ENCODE results near the gene RIT2.

The RIT2 gene

DNA sequence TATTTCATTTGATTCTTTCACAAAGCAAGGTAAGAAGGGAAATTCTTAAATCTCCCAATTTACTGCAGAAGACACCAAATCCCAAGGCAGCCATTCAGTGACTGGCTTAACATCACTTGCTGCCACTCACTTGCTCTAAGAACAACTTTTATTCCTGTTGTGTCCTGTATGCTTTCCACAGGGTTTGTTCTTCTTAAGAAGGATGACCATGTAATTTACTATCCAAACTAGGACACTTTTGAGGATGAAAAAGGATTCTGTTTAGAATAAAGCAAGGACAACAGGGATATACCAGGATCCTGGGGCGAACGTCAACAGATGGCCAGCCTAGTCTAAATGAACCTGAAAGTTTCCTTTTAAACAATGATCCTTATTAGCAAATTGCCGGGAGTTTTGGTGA is 34.8 kb downstream of the RIT2 start:
- no peak for DNase-seq (ENCODE audit: low read depth)

DNA sequence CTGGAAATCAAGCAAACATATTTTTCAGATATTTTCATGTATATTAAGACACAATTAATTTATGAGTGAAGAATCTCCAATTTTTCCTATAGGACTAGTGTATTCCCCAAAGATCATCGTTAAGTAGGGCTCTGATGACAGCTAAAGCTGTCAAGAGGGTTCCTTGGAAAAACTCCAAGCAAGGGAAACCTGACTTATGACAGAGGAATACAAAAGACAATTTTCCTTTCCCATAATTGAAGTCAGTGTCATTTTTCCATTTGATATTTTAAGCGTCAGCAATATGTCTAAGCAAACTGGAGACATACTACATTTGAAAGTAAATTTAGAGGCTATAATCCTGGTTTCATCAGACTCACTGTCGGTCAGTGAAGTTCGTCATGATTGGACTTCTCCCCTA is 36.1 kb downstream of the RIT2 start:
- no peak for DNase-seq (ENCODE audit: low read depth)

DNA sequence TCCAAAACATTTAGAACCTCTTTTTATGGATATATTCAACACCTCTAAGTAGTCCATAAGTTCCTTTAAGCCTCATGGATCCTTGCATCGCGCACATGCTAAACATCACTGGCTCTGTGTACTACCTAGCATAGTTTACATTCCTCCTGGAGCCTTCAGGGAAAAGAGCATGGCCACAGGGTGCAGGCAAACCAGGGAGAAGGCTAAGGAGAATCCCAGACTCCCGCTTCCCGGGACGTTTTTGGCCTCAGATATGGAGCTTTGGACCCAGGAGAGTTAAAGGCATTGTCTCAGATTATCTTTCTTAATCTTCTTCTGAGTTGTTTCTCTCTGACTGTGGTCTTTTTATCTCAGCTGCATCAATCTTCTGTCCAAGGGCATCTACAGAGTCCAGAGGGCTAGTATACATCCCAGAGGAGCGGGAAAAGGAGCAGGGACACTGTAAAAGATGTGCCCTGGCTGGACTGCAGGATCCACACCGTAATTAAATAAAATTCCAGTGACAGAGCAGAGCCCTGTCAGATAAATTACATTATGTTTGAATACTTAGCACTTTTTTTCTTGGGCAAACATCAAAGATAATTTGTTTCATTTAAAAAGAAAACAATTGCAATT is 36.9 kb downstream of the RIT2 start:
- no peak for DNase-seq (ENCODE audit: low read depth)

DNA sequence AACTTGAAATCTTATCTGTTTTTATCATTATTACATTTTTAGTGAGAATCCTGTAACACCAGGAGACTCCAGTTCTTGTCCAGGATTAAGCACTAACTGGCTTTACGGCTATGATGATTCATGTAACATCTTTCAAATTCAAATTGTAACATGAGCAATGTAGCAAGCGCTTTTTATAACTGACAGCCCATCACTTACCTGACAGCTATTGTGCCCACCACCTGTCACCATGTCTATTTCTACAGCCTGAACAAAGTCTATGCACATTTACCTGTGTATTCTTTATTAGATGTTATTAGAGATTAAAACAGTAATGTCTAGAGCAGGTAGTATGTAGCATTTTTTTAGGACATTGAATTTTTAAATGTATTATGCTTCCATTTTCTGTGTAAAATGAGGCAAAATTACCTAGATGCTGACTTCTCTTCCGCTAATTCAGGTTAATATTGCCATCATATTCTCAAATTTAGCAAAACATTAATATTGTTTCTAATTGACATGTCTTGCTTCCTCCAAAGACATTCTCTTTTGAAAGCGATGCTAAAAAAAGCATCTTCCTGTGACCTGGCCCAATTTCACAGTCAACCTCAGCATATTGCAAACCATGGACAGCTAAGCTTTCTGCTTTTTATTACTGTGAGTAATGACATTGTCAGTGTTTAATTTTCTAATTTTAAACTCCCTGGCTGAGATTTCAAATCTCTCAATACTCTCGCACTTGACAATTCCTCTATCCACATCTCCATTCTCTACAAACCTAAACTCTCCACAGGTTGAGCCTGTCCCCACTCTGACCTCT is 37.8 kb downstream of the RIT2 start:
- DNase-seq (ENCODE audit: low read depth): no peak

DNA sequence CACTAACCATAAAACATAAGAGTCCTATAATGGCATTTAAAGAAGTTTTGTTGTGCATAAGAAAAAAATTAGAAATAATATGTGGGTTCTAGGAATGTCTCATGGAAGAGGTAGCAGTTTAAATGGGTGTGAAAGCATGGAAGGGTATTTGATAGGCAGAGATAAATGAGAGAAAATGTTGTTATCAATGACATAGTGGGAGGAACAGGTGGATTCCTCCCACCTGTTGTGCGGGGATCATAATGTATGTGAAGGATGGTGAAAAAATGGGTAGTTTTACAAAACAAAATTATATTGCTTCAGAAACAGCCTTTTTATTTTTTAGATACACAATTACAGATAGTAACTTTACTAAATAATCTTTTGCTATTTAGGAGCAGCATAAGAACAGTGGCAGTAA is 41.7 kb downstream of the RIT2 start:
- no peak for DNase-seq (ENCODE audit: low read depth)

DNA sequence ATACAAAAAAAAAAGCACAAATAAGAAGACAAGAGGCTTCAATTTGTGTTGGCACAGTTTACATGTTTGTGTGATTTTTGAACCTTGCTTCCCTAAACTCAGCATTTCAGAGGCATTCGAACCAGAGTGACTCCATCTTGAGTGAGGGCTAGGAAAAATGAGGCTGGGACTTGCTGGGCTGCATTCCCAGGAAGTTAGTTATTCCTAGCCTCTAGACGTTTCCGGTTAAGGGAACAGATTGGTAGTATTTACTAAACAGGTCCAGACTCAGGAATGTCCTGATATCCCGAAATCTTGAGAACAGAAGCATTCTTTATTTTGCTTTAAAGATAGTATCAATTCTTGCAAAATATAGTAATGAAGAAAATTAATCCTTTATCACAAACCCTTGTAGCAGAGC is 46.7 kb downstream of the RIT2 start:
- no peak for DNase-seq (ENCODE audit: low read depth)

DNA sequence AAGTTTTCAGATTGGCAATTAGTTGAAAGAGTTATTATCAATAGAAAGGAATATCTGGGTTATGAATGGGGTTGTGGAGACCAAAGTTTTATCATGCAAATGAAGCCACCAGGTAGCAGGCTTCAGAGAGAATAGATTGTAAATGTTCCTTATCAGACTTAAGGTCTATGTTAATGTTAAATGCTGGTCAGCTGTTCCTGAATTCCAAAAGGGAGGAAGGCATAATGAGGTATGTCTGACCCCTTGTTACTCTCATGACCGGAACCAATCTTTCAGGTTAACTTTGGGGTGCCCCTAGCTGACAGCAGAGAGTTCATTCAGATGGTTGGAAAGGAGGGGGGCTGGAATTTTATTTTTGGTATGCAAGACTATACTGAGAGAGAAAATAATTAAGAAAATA is 47.9 kb downstream of the RIT2 start:
- no peak for DNase-seq (ENCODE audit: low read depth)

DNA sequence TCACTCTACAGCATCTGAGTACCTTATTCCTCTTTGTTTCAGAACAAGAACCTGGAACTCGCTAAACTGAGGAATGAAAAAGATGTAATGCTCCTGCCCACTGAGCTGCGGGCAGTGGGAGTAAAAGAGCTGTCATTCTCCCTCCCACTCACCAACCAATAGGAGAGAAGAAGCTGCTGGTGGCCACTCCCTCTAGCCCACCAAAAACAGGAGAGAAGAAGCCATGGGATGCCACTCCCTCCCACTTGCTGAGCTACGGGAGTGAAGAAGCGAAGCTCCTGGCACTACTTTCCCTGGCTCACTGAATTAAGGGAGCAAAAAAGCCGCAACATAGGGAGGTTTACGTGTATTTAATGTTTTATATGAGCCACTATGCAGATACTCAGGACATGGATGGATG is 53.7 kb downstream of the RIT2 start:
- no peak for DNase-seq (ENCODE audit: low read depth)

DNA sequence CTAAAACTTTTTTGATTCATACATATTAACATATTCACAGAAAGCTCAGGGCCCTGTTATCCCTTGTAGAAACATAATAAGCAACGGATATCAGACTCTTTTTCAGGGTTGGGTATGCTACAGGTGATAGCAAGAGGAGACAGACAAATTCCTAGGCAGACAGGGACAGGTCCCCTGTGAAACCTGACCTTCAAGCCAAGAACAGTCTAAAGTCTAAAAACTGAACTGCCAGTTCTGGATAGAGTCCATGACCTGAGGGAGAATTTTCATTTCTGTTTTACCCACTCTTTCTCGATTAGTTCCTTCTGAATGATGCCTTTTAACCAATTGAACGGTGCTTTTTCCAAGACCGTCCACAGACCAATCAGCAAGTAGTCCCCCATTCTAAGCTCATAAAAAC is 54.2 kb downstream of the RIT2 start:
- no peak for DNase-seq (ENCODE audit: low read depth)

DNA sequence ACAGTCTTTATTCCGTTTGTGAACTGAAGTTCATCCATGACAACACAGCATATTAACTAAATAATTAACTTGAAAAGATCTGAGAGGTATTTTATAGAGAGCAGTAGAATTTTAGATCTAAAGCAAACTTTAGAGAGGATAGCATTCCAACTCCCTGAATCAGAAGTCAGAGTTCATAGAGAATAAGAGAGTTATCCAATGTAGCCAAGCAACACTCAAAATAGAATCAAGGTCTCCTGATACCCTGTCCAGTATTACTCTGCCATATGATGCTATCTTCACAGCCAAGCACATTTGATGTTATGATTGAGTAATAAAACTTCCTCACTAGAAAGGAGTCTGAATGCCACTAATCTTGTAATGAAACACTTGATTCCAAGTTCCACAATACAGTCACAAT is 55.5 kb downstream of the RIT2 start:
- peak; percentile 17 for DNase-seq (ENCODE audit: low read depth)

DNA sequence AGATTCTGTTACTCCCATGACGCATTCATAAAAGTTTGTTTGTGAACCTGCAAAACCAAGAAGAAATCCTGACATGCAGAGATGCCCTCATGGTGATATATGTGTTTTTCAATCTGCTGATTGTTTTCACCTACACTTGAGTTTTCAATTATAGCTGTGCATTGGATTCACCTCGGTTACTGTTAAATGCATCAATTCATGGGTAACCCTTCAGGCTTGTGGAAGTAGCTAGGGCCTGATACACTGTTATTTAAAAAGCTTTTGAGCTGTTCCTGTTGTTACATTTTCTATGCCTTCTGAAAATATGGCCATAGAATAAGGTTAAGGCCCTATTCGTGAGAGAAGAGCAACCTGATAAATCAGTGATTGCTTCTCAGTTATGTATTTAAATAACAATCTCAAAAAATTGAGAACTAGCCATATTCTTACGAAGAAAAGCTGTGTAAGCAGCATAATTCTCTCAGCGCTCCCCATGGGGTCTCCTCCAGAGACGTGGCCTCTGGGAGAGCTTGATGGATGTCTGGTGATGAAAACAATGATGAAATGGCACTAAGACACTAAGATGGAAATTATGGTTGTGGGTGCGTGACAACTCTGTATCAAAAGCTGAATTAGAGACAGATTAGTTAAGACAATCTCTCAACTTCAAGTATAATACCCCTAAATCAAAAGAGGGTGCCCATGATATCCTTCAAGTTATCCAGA is 60.5 kb downstream of the RIT2 start:
- no peak for DNase-seq (ENCODE audit: low read depth)

DNA sequence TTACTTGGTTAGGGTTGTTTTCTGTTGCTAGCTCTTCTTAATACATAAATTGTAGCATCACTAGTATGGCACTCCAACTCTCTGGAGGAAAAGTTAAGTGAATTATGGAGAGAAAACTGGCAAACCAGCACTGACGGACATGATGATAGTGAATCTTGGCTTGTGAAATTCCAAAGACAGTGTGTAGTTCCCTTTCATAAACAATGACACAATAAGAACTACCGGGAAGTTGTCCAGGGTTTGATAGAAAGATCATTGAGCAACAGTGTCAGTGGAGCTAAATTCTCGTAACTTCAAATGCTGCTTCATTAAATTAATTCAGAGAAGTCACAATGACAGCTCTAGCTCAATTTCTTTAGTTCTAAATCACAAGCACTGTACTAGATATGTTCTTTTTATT is 66.5 kb downstream of the RIT2 start:
- DNase-seq (ENCODE audit: low read depth): peak; percentile 76

DNA sequence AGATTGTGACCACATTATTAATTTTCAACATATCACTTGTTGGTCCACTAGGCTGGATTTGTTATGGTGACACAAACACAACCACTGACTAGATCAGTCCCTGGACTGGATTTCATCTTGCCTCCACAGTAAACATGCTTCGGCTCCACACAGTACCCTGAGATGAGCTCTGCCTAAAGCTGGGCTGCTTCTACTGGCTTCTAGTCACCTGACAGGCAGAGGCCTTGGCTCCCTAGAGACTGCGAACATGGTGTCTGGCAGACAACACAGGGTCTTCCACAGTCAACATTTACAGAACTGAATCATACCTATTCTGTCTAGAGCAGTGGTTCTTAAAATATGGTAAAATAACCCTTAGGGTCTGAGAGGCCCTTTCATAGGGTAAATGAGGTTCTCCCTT is 69.2 kb downstream of the RIT2 start:
- DNase-seq (ENCODE audit: low read depth): no peak

DNA sequence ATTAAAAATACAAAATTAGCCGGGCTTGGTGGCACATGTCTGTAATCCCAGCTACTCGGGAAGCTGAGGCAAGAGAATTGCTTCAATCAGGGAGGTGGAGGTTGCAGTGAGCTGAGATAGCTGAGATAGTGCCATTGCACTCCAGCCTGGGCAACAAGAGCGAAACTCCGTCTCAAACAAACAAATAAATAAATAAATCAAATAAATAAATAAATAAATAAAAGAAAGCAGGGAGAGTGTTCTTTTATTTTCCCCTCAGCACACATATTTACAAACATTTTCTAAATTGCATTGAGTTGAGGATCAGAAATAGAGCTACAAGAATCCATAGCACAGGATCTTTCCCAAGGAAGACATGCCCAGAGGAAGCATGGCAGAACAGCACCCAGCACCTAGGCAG is 71.9 kb downstream of the RIT2 start:
- no peak for DNase-seq (ENCODE audit: low read depth)

DNA sequence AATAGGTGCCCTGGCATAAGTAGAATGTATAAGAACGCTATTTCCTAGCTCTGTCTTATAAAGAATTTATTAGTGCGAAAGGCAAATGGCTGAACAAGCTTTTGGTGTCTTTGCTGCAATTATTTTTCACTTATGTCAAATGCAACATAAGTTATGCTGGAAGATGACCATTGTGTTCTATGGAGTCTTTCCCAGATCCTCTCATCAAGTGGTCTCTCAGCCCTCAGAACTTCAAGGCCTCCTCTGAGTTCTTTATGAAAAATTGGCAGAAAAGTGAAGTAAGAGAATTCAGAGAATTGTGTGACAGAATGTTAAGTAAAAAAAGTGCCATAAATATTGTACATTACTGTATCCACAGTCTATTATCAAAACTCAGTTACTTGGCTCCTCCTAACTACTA is 75.2 kb downstream of the RIT2 start:
- DNase-seq (ENCODE audit: low read depth): no peak

DNA sequence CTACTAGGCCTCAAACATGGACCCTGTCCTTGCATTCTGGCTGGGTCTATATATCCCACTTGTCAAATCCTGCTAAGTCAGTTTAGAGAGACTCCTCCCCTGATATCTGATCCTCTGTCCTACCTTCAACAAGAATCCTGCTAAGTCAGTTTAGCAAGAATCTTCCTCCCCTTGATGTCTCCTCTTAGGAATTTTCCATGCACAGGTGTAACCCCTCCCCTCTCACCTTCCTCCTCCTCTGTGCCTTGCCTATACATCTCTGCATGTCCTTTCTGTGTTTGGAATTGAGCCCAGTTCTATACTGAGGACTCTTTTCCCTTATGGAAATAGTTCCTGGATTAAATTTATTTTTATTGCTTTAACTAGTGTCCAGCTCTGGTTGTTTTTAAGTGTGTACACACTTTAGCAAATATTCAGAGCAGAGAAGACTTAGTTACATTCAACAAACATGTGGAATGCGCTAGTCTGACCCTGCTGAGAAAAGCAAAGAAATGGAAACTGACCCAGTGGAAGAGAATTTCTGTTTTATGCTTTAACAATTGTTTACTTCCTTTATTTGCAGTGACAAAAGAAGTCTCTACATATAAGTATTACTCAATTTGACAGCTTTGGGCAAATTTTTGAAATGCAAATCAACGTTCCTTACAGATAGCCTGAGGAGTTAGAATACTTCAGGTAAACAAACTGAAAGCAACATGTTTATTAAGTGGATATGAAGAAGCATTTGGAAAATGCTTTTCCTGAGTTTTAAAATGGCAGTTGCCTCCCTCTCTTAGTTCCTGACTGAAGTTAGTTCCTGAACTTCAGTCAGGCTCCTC is 80.6 kb downstream of the RIT2 start:
- no peak for DNase-seq (ENCODE audit: low read depth)

DNA sequence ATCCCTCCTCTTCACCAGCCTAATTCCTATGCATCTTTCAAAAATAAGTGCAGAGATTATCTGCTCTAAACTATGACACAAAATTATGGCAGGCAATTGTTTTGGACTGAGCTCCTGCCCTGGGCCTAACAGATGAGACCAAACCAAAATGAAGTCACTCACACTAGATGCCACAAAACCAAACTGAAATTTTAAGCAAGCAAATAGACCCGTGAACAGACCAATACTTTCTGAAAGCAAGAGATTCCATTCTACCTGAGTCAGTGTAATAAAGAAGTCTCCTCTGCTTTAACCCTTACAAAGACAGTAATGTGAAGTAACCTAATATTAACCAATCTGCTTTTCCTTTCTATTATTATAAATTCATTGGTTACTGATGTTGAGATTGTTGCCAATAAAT is 84.3 kb downstream of the RIT2 start:
- no peak for DNase-seq (ENCODE audit: low read depth)

DNA sequence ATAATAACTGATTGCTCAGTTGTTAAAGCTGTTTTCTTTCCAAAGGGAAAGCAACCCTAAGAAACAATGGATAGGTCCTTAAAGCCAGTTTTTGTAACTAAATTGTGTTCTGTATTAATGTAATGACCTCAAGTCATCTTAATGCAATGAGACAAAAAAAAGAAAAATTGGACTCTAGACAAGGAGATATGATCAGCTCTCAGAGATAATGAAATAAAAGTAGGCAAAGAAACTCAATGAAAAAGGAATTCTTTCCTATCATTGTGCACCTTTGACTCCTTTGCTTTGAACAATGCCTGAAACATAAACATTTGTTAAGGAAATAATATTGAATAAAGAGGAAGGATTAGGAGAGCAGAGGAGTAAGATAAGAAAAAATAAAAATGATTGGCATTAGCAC is 86.1 kb downstream of the RIT2 start:
- DNase-seq (ENCODE audit: low read depth): no peak

DNA sequence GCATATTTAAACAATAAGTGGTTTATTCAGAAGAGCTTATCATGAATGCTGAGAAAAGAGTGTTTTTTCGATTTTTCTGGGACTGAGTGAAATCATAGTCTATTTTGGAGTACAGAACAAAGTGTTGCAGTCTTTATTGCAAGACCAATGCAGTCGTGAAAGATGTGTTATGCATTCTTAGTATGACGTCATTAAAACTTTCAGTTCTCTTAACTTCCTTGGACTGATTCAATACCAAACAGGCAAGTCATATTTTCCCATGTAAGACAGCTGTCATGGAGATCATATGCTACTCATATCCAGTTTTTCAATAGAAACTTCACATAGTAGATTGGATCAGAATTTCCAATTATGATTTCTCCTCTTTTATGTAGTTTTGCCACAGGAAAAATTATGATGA is 92.6 kb downstream of the RIT2 start:
- no peak for DNase-seq (ENCODE audit: low read depth)

DNA sequence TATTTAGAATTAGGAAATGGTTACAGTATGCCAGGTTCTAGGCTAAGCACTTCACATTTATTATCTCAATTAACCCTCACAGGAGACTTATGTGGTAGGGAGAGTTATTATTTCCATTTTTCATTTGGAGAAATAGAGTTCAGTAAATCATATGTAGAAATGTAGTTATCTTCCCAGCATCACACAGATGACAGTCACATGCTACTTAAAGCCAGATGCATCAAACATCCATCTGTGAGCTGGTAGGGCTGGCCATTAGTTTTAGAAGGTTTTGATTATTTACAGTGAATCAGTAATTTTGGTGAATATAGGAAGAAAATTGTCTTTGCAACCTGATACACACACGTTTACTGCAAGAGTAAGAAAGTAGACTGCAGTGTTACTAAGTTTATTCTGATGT is 97.9 kb downstream of the RIT2 start:
- no peak for DNase-seq (ENCODE audit: low read depth)

DNA sequence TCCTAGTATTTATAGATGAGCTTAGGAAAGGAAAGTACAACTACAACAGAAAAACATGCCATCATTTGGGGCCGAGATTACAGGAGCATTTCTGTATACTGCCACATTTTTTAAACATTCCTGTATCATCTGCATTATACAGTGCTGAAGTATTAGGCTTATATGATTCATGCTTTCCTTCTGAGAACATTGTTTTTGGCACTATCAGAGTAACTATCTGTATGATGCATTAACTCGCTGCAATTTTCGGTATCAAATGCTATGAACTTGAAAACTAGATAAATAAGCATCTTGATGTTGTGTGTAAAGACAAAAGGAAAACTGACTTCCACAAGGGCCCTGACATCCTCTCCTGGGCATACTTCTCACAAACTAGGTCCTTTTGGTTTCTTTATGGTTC is 102.0 kb downstream of the RIT2 start:
- no peak for DNase-seq (ENCODE audit: low read depth)

DNA sequence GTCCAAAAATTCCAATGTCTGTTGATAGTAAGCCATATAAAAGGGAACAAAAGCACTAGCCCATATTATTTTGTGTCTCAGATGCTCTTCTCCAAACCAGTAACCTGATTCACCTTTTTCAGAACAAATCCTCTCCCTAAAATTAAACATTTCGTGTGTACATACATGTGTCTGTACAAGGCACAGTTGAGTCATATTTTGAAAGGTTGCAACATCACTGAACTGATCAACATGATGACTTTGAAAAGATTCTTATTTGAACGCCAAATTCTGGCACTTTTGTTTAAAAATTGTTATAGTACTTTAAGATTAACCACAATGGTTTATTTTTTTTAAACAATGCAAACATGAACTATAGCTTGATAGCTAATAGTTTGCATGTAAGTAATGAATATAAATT is 102.5 kb downstream of the RIT2 start:
- no peak for DNase-seq (ENCODE audit: low read depth)

DNA sequence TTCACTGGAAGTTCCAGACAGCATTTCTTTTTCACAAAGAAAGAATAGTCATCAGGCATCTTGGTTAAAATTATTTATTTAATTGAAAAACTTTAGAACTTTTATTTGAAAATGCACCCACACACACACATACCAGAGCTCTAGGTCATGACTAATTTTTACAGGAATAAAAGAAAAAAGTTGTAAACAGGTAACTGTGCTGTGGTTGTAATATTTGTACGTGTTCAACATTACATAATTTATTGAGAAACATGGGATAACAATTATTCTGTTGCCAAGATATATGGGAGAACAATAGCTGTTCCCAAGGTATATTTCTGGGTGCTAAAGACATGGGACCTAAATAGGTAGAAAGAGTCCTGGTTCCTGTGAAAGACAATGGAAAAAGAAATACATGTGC is 104.9 kb downstream of the RIT2 start:
- DNase-seq (ENCODE audit: low read depth): no peak

Measured in fibroblast of gingiva (primary cell).